Measurements from ENCODE around the gene NCLN.
A peak's percentile ranks its signal among the peaks of the same experiment; 100 is the strongest.
"Not testable (repeated sequence)": the region's sequence is repeated elsewhere in the genome, so short reads cannot be mapped to it uniquely, and the experiment has no call there.

The NCLN gene

DNA sequence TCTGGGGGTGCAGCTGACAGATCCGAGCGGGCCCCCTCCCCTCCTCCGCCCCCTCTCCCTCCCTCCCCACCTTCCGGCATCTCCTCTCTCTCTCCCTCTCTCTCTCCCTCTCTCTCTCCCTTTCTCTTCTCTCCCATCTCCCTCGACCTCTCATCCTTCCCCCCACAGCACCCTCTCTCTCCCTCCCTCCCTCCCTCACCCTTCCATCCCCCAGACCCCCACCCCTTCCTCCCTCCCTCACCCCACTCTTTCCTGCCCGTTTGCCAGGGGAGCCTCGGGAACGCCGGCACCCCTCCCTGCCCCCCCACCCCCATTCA is 39.4 kb downstream of the NCLN start:
- DNase-seq (ENCODE audit: low read depth) = no peak

DNA sequence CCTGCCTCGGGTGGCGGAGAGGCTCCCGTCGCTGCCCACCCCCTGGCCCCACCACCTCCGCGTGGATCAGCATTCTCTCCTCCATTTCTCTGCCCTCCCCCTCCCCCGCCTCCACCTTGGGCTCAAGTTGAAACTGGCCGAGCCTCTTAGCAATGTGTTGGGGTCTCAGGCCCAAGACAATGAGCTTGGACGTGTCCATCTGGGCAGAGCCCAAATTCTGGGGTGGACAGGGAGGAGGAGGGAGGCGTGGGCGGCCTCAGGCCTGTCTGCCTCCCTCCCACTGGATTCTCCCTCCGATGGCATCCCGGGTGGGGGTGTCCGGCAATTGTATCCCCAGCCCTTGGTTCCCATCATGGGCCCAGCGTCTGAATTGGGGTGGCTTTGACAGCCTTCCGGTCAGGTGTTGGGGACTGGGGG is 40.0 kb downstream of the NCLN start:
- no peak for DNase-seq (ENCODE audit: low read depth)

DNA sequence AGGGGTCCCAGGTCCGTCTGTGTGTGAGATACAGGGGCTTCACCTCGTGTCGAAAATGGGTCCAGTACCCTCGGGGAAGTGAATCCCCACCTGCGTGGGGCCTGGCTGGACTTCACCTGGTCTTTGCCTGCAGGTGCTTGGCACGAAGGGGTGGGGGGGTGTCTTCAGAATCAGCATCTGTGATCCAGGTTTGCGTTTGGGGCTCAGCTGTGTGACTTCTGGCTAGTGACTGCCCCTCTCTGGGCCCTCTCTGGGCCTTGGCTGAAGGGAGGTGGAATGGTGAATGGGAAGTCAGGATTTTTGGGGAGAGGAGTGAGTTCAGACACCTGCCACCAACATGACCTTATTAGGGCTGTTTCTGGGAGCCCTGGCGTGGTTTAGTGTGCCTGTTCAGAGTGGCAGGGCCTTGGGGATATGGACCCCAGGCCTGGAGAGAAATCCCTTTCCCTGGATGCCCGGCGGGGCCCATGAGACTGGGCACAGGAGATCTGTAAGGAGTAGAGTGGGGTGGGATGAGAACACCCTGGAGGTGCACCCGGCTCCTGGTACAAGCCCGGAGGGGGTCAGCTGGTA is 41.4 kb downstream of the NCLN start:
- DNase-seq (ENCODE audit: low read depth) = no peak

DNA sequence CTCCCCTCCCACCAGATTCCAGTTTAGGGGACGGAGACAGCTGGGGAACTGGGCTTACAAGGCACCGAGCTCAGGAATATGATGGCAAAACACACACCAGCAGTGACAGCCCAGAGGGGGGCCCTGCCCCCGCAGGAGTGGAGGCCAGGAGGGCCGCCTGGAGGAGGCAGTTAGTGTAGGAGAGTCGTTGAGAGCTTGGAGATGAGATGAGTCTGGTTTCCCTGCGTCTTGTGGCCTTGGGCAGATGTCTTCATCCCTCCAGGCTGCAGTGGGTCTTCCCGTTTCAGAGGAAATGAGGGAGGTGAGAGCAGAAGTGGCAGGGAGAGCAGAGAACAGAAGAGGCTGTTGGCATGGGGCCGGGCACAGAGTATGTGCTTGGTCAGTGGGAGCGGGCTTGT is 43.6 kb downstream of the NCLN start:
- DNase-seq (ENCODE audit: low read depth) = no peak

DNA sequence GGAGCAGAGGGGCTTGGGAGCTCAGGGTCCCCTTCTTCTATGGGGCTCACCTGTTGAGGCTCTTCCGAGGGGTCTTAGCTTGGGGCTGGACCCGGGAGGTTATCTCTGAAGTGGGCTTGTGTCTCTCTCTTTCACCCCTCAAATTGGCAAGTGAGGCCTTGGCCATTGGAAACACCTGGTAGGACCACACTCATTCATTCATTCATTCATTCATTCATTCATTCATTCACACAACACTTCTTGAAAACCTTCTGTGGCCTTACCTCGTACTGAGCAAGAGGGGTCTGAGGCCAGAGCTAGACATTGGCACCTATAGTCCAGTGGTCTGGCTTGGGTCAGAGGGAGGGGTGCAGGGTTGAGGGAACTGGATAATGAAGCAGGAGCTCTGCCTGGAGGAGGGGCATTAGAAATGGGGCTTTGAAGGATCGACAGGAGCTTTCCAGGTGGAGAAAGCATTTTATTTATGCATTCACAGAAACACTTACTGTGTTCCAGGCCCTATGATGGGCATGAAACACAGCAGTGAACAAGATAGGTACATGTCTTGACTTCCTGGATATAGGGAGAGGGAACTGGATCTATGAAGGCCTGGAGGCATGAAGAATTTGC is 44.3 kb downstream of the NCLN start:
- no peak for DNase-seq (ENCODE audit: low read depth)

DNA sequence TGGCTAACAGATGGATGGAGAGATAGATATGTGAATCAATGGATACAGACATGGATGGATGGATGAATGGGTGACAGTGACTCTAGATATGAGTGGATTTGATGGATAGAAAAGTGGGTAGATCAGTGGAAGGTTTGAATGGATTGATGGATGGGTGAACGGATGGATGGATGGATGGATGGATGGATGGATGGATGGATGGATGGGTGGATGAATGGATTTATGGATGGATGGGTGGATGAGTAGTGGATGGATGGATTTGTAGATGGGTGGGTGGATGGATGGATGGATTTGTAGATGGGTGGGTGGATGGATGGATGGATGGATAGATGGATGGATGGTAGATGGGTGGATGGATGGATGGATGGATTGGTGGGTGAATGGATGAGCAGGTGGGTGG is 45.6 kb downstream of the NCLN start:
- no peak for DNase-seq (ENCODE audit: low read depth)

DNA sequence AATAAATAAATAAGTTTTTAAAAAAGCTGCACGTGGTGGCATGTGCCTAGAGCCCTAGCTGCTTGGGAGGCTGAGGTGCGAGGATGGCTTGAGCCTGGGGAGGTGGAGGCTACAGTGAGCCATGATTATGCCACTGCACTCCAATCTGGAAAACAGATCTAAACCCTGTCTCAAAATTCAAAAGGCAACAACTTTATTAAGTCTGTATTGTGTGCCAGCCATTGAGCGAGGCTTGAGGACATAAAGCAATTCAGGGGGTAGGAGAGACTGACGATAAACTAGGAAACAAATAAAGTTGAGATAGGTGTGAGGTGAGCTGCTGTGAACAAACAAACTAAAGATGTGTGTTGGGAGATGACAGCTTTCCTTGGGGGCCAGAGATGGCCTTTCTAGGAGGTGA is 47.4 kb downstream of the NCLN start:
- no peak for DNase-seq (ENCODE audit: low read depth)

DNA sequence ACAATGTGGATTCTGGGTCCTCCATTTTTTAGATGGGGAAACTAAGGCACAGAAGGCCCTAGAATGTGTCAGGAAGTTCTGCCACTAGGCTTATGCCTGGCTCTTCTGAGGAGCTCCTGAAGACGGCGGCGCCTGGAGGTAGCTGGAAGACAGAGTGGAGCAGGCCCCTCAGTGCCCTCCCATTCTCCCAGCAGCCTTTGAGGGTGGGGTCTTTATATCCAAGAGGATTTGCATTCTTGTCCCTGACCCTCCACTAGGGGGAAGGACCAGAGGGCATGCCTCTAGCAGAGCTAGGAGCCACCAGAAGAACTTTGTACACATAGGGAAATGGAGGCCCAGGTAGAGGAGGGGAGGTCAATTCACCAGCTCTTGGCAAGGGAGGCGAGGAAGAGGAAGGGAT is 48.1 kb downstream of the NCLN start:
- no peak for DNase-seq (ENCODE audit: low read depth)

DNA sequence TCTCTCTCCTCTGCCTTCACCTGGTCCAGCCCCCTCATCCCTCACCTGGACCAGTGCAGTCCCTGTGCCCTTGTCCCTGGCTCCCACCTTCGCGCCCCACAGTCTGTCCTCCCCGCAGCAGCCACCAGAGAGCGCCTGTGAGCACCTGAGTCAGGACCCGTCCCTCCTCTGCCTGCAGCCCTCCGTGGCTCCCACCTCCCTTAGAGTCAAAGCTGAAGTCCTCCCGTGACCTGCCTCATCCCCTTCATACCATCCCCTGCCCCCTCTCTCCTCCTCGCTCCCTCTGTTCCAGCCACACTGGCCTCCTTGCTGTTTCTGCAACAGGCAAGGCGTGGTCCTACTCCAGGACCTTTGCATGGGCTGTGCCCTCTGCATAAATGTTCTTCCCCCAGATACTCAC is 49.1 kb downstream of the NCLN start:
- DNase-seq (ENCODE audit: low read depth) = no peak

DNA sequence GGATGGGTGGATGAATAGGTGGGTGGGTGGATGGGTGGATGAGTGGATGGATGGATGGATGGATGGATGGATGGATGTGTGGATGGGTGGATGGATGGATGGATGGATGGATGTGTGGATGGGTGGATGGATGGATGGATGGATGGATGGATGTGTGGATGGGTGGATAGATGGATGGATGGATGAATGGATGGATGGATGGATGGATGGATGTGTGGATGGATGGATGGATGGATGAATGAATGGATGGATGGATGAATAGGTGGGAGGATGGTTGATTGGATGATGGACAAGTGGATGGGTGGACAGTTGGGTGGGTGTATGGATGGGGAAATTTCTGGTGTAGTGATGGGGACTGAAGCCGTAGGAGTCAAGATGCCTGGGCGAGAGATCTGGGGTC is 49.9 kb downstream of the NCLN start:
- DNase-seq (ENCODE audit: low read depth) = not testable (repeated sequence)

DNA sequence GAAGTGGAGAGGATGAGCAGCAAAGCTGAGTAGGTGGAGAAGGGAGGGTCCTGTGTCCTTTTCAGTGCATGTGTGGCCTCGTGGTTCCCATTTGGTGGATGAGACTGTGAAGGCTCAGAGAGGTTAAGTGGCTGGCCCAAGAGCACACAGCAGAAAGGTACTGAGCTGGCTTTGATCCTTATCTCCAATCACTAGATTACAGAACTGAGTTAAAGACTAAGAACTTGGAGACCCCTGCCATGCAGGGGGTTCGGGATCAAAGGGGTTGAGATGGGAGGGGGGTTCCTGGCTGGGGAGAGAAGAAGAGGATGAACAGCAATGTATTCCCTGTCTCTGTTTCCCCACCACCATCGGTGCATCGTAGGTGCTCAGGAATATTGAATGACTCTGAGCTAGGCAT is 50.5 kb downstream of the NCLN start:
- no peak for DNase-seq (ENCODE audit: low read depth)

DNA sequence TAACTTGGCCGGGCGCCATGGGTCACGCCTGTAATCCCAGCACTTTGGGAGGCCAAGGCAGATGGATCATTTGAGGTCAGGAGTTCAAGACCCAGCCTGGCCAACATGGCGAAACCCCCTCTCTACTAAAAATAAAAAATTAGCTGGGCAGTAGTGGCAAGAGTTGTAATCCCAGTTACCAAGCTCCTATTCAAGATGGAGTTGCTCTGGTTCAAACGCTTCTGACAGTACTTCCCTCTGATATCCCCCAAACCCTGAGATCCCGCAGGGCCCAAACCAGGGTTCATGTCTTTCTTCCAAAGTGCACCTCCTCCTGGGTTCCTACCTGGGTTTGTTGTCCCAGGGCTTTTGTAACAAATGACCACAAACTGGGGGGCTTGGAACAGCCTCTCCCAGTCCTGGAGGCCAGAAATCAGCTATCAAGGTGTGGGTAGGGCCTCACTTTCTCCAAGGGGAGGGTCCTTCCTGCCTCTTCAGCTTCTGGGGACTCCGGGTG is 52.4 kb downstream of the NCLN start:
- DNase-seq (ENCODE audit: low read depth) = no peak

DNA sequence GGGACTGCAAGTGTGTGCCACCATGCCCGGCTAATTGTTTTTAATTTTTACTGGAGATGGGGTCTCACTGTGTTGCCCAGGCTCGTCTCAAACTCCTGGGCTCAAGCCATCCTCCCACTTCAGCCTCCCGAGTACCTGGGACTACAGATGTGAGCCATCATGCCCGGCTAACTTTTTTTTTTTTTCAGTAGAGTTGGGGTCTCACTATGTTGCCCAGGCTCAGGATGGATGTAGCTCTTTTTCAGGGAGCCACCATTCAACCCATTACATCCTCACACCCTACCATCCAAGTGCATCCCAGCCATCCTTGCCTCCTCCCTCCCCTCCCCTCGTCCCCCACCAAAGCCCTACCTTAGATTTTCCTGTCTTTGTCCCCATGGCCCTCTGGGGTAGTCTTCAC is 53.6 kb downstream of the NCLN start:
- DNase-seq (ENCODE audit: low read depth) = no peak

DNA sequence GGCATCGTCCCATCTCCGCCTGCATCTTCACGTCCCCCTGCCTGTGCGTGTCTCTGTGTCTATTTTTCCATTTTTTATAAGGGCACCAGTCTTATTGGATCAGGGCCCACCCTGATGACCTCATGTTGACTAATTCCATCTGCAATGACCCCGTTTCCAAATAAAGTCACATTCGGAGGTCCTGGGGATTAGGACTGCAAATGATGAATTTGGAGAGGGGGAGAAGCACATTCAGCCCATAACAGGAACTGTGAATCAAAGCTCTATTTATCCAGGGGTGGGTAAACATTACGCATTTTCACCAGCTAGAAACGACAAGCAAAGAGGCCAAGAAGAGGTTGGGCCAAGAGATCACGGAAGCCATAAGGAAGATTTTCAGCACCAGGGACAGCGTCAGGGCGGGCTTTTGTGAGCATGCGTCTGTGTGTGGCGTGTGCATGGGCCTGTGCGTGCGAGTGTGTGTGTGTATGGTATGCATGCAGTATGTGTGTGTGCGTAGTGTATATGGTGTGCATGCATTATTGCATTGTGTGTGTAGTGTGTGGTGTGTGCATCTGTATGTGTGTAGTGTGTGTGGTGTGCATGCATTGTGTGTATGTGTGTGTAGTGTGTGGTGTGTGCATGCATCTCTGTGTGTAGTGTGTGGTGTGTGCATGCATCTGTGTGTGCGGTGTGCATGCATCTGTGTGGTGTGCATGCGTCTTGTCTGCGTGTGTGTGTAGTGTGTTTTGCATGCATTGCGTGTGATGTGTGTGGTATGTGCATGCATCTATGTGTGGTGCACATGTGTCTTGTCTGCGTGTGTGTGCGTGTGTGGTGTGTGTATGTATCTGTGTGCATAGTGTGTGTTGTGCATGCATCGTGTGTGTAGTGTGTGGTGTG is 58.3 kb downstream of the NCLN start:
- DNase-seq (ENCODE audit: low read depth) = peak; percentile 47

DNA sequence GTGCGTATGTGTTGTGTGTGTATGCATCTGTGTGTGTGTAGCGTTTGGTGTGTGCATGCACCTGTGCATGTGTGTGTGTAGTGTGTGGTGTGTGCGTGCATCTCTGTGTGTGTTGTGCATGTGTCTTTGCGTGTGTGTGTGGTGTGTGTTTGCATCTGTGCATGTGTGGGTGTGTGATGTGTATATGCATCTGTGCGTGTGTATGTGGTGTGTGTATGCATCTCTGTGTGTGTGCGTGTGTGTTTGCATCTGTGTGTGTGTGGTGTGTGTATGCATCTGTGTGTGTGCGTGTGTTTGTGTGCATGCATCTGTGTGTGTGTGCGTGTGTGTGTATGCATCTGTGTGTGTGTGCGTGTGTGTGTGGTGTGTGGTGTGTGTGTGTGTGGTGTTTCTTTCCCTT is 59.3 kb downstream of the NCLN start:
- no peak for DNase-seq (ENCODE audit: low read depth)

DNA sequence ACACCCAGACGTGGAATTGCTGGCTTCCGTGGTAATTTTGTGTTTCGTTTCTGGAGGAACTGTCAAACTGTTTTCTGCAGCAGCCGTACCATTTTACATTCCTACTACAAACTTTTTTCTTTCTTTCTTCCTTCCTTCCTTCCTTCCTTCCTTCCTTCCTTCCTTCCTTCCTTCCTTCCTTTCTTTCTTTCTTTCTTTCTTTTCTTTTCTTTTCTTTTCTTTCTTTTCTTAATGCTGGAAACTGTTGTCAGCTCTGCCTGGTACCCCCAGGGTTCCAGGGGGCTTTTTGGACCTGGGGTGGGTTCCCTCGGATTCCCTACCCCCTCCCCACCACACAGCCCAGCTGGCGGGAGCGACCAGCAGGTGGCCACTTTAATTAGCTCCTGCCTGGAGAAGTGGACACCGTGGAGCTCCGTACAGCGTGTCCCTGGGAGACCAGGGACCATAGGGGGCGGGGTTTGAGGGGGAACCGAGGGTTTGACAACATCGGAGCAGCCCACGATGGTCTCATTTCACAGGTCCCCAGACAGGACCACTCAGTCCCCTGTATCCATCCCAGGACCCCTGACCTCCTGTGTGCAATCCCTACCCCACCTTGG is 63.1 kb downstream of the NCLN start:
- DNase-seq (ENCODE audit: low read depth) = no peak

DNA sequence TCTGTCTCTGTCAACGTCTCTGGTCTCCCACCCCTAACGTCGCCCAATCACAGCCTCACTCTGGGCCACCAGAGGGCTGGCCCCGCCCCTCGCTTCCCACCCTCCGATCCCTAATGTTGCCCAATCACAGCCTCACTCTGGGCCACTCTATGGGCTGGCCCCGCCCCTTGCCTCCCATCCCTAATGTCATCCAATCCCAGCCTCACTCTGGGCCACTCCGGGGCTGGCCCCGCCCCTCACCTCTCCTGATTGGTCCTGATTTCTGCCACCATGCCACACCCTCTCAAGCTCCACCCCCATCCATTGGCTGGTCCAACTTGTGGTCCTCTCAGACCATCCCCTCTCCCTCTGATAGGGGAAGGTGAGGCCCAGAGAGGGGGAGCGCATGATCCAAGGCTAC is 63.7 kb downstream of the NCLN start:
- no peak for DNase-seq (ENCODE audit: low read depth)

DNA sequence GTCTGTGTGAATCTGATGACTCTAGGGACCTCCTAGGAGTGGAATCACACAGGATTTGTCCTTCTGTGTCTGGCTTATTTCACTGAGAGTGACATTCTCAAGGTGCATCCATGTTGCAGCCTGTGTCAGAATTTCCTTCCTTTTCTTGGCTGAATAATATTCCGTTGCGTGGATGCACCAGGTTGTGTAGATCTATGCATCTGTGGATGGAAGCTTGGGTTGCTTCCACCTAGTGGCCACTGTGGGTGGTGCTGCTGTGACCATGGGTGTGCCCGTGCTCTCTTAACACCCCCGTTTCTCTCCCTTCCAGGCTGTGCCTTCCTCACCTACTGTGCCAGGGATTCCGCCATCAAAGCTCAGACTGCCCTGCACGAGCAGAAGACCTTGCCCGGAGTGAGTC is 64.9 kb downstream of the NCLN start:
- DNase-seq (ENCODE audit: low read depth) = peak; percentile 41

DNA sequence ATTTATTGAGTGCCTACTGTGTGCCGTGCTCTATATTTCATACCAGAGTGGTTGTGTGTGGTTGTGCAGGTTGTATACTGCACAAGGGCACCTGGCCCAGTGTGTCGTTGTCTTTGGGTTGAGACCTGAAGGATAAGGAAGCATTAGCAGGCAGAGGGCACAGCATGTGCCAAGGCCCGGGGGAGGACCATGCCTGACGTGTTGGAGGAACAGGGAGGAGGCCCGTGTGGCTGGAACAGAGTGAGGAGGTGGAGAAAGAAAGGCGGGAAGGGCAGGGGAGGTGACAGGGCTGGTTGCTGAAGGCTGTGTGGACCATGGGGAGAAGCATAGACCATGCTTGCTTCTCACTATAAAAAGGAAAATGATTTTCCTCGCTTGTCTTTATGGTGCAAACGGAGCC is 65.5 kb downstream of the NCLN start:
- DNase-seq (ENCODE audit: low read depth) = no peak

DNA sequence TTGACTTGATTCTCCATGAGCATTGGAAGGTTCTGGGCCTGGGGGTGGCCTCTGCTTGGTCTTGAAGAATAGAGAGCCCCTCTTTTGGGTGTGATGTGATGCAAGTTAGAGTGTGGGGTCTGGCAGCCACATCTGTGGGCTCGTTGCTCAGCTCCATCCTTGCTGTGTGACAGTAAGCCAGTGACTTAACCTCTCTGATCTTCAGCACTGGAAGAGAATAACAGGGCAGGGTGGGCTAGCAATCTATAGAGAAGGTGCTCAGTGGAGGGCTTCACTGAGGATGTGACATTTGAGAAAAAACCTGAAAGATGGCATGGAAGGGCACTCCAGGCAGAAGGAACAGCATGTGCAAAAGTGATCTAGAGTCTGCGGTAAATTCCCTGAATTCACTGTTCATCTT is 66.9 kb downstream of the NCLN start:
- no peak for DNase-seq (ENCODE audit: low read depth)

DNA sequence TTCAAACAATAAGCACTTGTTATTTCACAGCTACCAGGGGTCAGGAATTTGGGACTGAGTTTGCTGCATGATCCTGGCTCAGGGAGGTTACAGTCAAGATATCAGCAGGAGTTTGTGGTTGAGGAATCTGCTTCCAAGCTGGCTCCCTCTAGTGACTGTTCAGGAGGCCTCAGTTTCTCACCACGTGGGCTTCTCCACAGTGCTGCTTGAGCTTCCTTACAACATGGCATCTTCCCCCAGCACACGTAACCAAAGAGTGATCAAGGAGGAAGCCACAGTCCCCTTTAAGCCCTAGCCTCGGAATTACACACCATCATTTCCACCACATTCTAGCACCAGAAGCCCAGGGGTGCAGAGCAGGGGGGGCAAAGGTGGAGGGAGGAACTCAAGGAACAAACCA is 67.5 kb downstream of the NCLN start:
- DNase-seq (ENCODE audit: low read depth) = no peak

DNA sequence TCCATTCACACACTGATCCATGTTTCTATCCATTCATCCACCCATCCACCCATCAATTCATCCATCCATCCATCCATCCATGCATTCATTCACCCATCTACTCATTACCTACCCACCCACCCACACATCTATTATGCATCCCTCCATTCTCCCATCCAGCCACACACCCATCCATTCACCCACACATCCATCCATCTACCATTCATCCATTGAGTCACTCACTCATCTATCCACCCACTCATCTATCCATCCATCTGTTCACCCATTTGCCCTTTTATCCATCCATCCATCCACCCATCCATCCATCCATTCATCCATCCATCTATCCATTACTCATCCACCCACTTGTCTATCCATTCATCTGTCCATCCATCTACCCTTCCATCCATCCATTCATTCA is 68.8 kb downstream of the NCLN start:
- no peak for DNase-seq (ENCODE audit: low read depth)

DNA sequence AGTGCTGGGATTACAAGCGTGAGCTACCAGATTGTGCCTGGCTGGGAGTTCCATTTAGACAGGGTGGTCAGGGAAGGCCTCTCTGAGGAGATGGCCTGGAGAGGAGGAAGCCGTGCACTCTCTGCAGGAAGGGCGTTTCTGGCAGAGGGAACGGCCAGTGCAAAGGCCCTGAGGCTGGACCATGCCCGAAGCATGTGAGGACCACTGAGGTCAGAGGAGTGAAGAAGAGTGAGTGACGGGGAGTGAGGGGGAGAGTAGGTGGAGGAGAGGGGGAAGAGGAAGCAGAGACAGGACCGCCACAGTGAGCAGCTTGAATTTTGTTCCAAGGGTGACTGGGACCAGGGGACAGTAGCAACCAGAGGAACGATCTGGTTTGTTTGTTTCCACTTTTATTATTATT is 71.3 kb downstream of the NCLN start:
- DNase-seq (ENCODE audit: low read depth) = no peak
